Sigmoid colon (tissue), 4 donors: ENCODE results near the gene MLN.

Experiments
- POLR2AphosphoS5 ChIP-seq, 4 donors: sonication (generic); formaldehyde crosslinking; IDR thresholded peaks; one replicate each; pipeline ENCODE4 v1.6.1; 2017; ENCODE audit warnings: antibody characterized with exemption in 4 of 4
- TF ChIP-seq, protein P1 (sequence below), 4 experiments: fragments of 450-650 bp in 3 of 4; fragments of 200-600 bp in 1 of 4; IDR thresholded peaks; one replicate each; pipeline ENCODE4 v1.5.1; 2016 to 2019; ENCODE audit warnings: antibody characterized with exemption in 4 of 4, mild to moderate bottlenecking in 3 of 4, moderate library complexity in 2 of 4

DNA sequence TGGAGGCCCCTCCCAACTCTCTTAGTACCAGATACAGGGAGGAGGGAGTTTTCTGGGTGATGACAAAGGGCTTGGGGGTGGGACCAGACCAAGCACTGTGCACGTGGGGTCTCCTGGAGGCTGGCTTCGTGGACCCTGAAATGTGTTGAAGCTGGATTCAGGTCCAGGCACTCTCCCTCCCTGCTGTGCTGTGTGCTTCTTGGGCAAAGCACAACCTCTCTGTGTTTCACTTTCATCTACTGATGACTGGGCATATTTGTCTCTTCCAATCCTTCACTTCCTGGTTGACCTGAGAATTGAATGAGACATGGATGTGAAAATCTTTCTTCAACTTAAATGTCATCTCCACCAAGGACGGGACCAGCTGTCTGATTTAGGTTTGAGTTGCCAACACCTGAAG, 14.5 kb upstream of the MLN start:
- TF ChIP-seq, protein P1, sequence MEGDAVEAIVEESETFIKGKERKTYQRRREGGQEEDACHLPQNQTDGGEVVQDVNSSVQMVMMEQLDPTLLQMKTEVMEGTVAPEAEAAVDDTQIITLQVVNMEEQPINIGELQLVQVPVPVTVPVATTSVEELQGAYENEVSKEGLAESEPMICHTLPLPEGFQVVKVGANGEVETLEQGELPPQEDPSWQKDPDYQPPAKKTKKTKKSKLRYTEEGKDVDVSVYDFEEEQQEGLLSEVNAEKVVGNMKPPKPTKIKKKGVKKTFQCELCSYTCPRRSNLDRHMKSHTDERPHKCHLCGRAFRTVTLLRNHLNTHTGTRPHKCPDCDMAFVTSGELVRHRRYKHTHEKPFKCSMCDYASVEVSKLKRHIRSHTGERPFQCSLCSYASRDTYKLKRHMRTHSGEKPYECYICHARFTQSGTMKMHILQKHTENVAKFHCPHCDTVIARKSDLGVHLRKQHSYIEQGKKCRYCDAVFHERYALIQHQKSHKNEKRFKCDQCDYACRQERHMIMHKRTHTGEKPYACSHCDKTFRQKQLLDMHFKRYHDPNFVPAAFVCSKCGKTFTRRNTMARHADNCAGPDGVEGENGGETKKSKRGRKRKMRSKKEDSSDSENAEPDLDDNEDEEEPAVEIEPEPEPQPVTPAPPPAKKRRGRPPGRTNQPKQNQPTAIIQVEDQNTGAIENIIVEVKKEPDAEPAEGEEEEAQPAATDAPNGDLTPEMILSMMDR (IDR thresholded peaks at IDR 0.05), result no peak
- no peak for TF ChIP-seq POLR2AphosphoS5 (IDR thresholded peaks at IDR 0.05)
